HG03064 (cell line): Measurements from ENCODE around the gene CSF1R.
A peak's percentile ranks its signal among the peaks of the same experiment; 100 is the strongest.

Experiments used
- ATAC-seq: cut with Tn5 transposase; IDR thresholded peaks from one replicate; pipeline ENCODE4 v1.9.1; 2021; ENCODE audit warnings: low read depth; ENCODE audit not compliant: unreplicated experiment

The CSF1R gene

DNA sequence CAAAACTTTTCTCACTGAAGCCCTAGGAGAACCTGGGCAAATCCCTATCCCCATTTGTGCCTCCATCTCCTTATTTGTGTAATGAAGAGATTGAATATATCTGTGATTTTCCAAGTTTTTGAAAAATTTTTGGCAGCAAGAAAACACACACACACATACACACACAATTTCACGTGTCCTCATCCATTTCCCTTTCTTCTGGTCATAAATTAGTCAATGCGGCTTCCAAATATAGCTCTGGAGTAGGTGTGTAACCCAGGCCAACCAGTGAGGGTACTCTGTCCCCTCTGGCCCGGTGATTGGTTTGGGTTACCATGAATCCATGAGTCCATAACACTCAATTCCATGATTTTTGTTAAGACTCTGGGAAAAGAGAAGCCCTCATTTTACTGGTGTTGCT, 12.7 kb downstream of the CSF1R start:
- no peak for ATAC-seq

DNA sequence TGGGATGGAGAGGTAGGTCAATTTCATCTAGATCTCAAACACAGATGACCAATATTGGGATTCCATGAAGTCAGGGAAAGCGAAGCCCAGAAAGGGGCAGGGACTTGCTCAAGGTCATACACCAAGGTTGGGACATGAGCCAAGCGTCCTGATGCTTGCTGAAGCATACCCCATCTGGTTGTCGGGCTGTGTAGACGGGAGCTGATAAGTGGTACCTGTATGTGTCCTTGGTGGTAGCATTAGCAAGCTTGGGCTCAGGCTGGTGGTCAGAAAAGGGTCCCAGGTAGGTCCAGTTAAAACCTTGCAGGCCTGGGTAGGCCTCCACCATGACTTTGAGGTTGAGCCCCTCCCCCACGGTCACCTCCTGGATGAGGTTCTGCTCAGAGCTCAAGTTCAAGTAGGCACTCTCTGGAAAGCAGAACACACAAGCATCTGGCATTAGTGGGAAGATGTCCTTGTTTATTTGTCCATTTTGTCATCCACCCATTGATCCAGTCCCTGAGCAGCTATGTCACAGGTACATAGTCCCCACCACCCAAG, 13.2 kb downstream of the CSF1R start:
- ATAC-seq = no peak

DNA sequence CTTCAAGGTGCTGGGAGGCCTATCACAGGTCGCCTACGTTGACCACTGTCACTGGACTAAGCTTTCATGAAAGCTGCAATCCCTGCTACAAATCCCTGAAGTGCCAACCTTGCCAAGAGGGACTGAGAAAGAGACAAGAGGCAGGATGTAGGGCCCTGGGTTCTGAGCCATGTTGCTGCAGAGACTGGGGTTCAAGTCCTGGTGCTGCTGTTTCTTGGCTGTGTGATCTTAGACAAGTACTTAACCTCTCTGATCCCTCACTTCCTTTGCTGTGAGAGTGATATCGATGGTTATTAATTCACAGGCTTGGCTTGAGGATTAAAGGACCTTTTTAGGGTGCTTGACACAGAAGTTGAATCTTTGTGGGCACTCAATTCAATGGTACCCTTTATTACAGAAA, 15.5 kb downstream of the CSF1R start:
- ATAC-seq = no peak

DNA sequence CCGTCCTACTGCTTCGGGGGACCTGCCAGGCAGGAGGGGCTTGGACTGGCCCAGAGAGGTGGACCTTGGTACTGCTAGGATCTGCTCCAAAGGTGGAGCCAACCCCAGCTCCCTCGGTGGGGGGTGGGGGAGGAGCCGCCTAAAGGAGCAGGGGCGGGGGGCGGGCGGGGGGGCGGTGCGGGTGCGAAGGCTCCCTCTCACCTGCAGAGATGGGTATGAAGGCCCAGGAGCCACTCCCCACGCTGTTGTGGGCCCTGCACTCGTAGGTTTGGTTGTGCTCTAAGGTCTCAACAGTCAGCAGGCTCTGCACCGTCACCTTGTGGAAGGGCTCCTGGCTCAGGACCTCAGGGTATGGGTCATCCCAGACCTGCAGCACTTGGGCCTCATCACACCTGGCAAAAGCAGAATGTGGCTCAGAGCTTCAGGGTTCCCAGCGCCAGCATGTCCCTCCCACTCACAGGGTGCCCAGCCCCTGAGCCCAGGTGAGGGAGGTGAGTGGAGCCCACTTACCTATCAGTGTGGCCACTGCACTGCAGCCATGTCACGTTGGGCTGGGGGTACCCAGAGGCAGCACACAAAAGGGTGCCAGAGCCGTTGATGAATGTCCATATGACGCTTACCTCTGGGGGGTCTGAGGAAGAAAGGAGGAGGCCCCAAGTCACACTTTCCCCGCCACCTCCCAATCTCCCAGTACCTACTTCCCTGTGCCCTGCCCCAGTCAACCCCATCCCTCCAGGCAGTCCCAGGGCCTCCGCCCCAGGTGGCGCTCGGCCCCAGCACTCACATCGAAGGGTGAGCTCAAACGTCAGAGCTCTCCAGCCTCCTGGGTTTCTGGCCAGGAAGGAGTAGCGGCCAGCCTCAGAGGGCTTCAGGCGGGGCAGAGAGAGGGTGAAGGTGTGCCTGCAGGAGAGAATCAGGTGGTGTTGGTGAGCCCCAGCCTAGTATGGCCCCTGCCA, 16.4 kb downstream of the CSF1R start:
- no peak for ATAC-seq

DNA sequence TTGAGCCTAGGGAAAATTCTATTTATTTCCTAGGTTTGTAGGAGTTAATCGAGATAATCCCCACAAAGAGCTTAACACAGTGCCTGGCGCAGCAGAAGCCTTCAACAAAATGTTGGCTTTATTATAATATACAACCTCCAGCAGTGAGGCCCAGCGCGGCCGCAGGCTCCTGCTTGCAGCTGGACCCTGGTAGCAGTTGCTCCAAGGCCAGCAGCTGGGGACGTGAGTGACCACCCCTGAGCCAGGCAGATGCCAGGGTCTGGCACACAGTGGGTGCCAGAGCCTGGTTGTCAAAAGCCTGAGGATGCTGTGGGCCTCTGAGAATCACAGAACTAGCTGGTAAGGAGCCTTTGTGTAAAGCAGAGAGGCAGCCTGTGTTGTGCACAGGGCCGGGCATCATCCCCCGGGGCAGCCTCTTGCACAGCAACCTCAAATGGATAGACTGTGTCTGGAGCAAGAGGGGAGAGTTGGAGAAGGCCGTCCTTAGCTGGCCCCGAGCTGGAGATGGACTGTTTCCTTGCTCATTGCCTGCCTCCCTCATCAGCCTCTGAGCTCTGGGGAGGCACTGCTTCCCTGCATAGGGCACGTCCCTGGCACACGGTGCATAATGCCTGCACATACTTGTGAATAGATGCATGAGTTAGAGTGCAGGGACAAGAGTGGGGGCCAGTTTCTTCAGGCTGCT, 17.3 kb downstream of the CSF1R start:
- ATAC-seq = no peak

DNA sequence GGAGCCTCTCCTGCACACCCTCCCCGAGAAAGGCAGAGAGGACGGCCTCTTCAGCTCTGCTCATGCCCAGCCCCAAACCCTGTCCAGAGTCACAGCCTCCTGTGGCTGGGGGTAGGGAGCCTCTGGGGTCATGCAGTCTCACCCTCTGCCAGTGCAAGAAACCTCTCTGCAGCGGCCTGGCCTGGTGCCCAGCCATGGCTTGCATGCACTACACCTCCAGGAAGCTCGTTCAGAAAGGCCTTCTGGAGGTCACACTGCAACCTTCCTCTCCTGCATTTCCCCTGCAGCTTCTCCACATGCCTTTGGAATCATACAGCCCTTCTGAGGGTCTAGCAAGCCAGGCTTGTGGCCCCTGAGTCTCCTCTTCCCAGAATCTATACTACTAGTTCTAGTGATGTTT, 17.9 kb downstream of the CSF1R start:
- ATAC-seq = no peak

DNA sequence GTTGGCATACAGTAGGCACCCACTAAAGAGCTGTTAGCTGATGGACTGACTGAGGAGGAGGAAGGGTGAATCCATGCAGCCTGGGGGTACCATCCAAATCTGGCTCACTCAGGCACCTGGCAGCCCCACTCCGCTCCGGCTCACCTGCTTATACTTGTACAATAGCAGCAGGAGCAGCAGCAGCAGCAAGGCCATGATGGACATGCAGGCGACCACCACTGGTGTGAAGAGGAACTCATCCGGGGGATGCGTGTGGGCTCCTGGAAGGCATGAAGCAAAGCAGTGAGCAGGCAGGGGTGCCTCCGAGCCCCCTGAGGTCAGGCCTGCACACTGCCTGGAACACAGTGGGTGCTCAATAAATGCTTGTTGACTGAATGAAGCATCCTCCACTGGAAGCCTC, 18.3 kb downstream of the CSF1R start:
- no peak for ATAC-seq

DNA sequence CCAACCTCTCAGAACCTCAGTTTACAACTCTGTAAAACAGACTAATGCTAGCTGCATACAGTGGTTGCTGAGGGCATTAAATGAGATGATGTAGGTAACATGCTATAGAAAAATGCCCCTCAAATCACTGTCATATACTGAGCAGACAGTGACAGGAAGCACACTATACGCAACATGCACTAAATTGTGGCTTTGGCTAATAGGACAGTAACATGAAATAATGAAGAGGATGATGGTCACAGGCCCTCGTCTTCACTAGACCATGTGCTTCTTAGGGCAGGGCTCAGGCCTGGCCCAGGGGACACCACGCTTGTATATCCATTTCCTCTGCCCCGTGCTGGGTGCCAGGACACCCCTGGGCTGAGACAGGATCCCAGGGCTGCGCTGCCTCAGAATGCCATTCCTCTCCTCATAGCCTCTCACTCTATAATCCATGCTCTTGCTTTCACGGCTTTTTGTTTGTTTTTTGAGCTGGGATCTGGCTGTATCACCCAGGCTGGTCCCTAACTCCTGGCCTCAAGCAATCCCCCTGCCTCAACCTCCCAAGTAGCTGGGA, 18.9 kb downstream of the CSF1R start:
- ATAC-seq = no peak

DNA sequence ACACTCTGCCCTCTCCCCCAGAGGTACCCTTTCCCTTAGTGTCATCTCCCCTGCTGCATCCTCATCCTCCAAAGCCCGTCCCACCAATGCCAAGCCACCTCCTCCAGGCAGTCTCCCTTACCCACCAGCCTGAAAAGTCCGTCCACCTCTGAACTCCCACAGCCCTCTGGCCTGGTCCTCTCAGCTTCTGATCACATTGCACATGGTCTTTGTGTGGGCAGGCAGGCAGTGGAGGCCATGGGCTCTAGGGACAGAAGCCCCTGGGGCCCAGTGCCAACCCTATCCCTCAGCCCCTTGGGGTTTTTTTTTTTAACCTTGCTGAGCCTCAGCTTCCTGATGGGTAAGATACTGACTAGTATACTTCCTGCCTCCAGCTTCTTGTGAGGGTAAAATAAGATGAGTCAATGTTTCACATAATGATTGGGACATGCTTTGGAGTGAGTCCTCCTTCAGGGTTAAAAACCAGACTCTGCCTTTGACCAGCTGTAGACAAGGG, 19.4 kb downstream of the CSF1R start:
- ATAC-seq = peak; percentile 69

DNA sequence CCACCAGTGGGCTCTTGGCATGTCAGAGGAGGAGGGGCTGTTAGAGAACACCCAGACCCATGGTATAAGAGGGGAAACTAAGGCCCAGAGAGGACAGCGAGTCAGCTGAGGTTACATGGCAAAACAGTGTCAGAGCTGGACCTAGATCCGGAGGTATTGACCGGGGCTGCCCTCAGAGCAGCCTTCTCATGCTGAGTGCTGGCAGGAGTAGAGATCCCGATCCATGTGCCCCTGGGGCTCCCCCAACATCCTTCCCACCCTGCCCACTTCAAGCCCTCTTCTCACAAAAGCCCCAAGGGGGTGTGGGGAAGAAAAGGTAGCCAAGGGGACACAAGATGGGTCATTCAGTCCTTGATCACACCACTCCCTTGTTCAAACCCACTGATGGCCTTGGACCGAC, 19.9 kb downstream of the CSF1R start:
- no peak for ATAC-seq

DNA sequence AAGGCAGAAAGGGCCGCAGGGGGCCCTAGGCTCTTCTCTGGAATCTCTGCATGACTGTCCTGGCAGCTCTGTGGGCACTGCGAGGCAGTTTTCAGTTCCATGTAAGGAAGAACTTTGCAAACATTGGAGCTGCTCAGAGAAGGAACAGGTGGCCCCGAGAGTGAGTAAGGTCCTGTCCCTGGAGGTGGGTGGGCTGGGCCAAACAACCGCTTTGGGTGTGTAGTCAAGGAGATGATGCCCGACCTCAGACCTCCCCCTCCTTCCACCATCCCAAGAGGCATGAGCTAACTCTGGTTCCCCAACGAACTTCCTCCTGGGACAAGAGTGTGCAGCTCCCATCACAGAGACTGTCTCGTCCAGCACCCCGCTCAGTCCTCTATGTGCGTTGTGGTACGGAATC, 20.5 kb downstream of the CSF1R start:
- ATAC-seq = no peak

DNA sequence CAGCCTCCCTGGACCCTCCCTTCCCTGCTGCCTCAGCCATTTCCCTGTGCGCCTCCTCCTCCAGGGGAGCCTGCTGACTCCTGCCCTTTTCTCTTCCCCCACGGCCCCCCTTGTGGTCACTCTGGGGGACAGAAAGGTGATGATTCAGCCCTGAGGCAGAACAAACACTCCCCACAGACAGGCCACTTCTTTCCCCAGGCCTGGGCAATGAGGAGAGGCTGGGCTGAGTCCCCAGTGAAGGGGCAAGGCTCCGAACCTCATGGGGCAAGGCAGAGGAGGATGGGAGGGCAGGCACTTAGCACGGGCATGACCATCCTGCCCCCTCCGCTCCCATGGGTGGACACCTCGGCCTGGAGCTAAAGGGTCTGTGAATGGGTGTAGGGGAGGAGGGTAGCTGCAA, 21.0 kb downstream of the CSF1R start:
- no peak for ATAC-seq

DNA sequence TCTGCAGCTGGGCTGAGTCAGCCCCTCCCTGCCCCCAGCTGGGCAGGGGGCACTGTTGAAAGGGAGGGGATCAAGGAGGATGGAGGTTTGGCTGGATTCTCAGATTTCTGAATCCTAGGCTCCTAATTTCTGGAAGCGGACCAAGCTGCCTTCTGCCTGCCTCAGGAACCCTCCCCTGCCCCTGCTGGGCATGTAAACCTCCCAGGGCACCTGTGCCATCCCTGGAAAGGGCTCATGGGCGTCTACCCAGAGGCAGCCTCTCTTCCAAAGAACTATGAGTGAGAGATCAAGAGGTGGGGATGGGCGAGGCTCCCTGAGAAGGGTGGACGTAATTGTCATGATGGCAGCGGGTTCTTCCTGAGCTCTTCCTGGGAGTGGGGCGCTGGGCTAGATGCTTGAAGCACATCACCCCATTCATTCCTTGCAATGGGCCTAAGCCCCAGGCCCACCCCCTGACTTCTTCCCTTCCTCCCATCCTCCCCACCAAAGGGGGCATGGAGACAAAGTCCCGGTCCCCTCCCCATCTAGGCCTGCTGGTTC, 21.6 kb downstream of the CSF1R start:
- ATAC-seq = no peak

DNA sequence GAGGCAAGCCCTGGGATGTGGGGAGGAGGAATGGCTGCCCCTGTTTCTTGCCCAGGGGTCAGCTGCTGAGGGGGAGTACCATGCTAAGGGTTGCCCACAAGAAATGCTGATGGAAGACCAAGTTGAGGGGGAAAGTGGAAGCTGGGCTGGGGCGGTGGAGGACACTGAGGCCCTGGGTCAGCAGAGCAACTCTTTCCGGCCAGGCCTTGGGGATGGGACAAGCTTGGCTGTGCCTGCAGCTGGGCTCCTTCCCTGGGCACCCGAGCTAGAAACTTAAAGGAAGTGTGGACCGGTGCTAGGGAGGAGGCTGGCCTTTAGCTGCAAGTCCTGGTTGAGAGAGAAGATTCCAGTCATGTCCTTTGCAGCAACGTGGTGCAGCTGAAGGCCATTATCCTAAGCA, 22.7 kb downstream of the CSF1R start:
- ATAC-seq = no peak

DNA sequence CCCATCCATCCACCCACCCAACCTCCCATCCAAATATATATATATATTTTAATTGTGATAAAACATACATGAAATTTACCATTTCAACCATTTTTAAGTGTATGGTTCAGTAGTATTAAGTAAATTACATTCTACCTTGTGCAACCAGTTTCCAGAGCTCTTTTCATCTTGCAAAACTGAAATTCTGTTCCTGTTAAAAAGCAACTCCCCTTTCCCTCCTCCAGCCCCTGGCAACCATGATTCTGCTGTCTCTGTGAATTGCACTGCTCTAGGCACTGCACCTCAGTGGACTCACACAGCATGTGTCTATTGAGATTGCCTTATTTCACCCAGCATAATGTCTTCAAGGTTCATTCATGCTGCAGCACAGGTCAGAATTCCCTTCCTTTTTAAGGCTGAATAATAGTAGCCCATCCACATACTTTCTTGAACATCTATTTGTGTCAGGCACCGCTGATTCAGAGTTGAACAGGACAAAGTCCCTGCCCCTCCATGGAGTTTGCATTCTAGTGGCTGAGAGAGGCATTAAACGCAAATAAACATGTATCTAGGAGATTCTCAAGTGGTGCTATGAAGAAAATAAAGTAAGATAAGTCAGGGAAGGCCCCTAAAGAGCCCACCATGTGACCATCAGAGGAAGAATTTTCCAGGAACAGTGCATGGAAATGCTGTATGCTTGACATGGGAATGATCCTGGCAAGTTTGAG, 24.0 kb downstream of the CSF1R start:
- ATAC-seq = no peak

DNA sequence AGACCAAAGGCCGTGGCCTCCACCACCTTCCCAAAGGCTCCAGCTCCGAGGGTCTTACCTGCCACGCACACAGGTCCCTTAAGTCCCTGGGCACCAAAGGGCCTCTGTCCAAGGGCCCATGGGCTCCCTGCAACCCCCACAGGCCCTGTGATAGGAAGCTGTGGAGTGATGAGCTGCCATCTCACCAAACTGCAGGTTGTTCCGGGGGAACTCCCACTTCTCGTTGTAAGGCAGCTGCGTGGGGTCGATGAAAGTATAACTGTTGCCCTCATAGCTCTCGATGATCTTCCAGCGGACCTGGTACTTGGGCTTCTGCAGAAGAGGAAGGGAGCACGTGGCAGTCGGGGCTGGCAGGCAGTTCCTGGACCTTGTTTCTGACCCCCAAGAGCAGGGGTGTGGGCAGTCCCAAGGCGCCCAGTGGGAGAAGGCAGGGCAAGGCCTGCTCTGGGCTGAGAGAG, 24.8 kb downstream of the CSF1R start:
- ATAC-seq = no peak

DNA sequence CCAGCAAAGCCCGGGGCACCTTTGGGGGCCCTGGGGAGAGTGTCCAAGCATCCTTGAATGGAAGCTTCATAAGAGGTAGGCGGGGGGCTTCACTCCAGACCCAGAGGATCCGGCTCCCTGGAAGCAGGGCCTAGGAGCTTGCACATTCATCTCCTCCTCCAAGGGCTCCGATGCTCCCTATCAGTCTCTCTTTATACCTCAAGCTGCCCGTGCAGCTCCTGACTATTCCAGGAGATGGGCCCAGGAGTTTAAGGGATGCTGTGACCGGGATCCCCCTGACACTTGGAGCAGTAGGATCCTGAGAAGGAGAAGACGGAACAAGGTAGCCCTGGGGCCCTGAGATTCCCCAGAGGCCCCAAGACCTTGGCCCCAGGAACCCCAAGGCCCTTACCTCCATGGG, 25.9 kb downstream of the CSF1R start:
- ATAC-seq = no peak

DNA sequence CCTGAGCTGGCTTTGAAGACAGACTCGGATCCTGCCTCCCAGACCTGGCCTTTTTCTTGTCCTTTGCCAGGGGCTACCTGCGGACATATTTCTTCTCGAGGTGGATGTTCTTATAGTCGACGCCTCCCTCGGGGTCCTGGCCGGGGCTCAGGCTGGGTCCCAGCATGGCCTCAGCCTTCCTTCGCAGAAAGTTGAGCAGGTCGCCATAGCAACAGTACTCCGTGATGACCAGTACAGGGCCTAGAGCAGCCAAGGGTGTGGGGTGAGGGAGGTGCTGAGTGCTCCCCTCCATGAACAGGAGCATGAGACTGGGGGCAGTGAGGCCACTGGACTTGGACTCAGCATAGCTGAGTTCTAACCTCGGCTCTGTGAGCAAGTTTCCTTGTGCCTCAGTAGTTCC, 26.7 kb downstream of the CSF1R start:
- no peak for ATAC-seq

DNA sequence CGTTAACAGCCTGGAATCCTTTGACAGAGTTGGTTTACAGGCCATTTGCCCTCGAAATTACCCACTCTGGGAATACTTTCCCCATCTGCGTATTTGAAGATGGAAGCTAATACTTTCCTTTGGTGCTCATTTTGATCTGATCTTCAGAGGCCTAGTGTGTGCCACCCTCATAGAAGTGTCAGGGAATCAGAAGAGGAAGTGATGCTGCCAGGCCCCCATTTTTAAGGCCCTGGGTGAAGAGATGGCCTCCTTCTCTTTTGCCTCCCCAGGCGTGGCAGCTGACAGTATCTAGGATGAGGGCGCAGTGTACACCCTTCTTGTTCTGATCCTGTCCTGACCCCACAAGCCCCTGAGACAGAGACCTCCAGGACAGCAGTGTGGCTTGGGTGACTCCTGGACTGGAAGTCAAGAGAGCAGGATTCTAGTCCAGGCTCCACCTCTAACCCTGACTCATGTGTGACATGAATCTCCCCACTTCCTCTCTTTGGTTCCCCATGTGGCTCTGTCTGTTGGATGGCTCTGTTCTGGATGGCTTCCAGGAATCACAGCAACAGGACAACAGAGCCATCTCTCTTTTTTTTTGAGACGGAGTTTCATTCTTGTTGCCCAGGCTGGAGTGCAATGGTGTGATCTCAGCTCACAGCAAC, 27.8 kb downstream of the CSF1R start:
- no peak for ATAC-seq

DNA sequence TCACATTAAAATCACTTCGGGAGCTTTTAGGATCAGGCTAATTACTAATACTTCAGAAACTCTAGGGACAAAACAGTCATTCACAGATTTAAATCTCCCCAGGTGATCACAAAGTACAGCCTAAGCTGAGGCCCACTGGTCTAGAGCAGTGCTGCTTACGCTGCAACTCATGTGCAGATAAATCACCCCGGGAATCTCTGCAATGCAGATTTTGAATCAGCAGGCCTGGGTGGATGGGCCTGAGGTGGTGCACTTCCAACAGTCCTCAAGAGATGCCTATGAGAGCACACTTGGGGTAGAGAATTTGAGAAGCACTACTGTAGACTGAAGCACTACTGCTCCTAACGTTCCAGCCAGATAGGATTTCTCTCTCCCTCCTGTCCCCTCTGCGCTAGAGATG, 28.4 kb downstream of the CSF1R start:
- ATAC-seq = no peak
